ENCODE results near the gene LRMDA. TPM values are rescaled to one million over a fixed set of nuclear protein-coding genes. Genes with fewer than 3 reads are reported as not detected.

The LRMDA gene
- total RNA-seq, 1 donor from 2014 or later = 4.5 TPM

DNA sequence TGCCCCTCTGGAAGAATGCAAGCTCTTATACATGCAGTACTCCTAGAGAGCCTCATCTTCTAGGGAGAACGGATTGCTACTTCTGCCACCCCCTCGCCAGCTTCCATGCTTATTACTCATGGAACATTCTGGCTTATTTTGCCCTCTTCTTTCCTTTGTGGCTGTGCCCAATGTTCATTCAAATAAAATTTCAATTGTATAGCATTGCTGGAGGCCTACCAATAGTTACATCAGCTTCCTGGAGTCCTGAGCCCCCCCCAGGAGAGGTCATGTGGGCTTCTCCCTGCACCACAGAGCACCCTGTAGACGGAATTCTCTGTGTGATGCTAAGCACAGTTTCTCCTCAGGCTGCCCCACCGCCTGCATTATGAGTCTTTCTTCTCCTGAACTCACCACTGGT, 1112.2 kb downstream of the LRMDA start:
- no peak for DNase-seq (ENCODE audit: low spot score)
- intact Hi-C loops (cut with DNase I) = loop anchor here (10.0 kb wide), 1 partner anchor 441 kb away; no protein-coding TSS in a partner anchor

DNA sequence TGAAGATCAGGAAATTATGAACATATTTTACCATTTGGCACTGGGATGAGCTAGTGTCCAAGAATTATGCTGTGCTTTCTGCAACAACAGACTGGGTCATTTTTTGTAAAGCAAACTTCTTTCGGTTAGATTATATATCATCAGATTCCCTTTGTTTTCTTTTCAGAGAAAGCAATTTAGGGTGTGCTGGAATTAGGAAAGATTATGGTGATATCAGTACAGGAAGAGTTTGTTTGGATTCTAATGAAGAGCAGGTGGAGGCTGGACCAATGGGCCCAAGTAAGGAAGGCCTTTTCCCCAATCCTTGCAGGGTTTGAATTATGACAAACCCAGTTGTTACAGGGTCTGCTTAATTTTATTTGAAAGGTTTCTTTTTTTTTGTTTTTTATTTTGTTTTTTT, 1113.4 kb downstream of the LRMDA start:
- DNase-seq (ENCODE audit: low spot score) = no peak
- intact Hi-C loops (cut with DNase I) = loop anchor here (5.0 to 10.0 kb wide), 3 partner anchors 242 to 1142 kb away; partner anchors contain the start of gene ZNF503

DNA sequence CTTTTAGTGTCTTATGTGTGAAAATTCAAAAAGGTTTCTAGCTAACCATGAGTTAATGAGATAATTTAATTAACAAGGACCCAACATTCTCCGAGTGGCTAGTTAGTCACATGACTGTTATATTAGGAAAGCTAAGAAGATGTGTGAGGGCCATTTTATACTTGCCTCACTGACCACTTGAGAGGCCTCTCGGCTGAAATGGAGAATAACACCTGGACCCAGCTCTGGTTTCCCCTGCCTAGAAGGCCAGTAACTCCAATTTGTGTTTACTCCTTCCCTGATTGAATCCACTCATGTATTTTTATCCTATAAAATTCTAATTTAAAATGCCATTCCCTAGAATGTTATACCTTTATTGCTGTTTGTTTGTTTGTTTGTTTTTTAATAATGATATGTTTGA, 1115.0 kb downstream of the LRMDA start:
- intact Hi-C loops (cut with DNase I) = loop anchor here (5.0 to 10.0 kb wide), 3 partner anchors 244 to 1144 kb away; partner anchors contain the start of gene ZNF503
- no peak for DNase-seq (ENCODE audit: low spot score)

DNA sequence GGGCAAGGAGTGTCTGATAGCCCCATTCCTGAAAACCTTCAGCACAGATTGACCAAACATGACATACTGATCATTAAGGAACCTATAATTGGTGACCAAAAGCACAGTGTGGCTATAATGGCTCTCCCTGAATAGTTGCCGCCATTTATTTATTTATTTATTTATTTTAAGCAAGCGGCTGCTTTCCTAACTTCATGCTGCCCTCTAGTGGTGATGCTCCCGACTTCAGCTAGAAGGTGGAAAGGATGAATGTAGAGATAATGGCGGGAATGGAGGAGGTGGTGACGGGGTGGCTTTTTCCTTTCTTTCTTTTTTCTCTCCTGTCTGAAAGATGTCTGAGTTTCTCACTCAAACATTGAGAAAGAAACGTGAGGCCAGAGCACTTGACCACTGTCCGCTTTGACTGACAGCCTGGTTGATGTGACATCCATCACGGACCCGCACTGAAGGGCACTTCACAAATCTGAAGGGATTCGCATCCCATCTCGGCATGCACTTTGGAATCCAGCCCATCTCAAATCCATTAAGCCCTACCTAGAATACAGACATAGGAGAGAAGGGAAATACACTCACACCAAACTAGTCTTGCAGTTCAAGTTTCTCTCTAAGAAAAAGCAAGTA, 1116.0 kb downstream of the LRMDA start:
- intact Hi-C loops (cut with DNase I) = loop anchor here (5.0 to 10.0 kb wide), 3 partner anchors 245 to 1145 kb away; partner anchors contain the start of gene ZNF503
- peak; percentile 77 for DNase-seq (ENCODE audit: low spot score)

DNA sequence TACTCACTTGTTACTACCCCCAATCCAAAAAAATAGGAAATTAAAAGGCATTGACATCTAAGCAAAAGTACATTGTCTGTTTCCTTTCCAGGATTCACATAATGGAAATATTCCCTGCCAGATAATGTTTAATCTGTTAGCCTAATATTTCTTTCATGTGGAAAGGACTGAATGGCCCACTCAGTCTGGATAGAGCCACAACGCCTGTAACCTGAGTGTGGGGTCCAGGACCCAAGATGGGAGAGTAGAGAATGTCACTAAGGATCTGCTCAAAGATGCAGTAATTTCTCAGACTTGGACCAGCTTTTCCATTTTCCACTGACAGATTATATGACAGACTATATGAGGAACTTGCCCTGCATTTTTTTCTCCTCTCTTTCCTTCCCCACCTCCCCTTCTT, 1117.3 kb downstream of the LRMDA start:
- intact Hi-C loops (cut with DNase I) = loop anchor here (5.0 to 10.0 kb wide), 3 partner anchors 246 to 1146 kb away; partner anchors contain the start of gene ZNF503
- DNase-seq (ENCODE audit: low spot score) = no peak

DNA sequence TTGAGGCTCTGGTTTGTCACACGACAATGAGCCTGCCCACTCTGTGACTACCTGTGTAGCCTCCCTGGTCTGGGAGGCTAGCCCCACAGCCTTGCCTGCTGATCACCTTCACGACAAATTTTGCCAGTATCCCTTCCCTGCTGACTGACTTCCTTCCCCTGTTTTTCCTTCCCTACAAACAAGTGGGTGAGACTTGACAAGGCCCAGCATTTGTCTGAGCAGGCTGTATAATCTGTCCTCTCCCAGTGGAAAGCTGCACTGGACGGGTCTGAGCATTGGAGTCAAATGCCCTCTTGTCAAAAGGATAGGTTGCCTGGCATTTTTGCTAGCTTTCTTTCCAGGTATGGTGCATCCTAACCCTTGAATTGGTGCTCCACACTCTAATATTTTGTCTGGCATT, 1117.7 kb downstream of the LRMDA start:
- intact Hi-C loops (cut with DNase I) = loop anchor here (5.0 to 10.0 kb wide), 3 partner anchors 247 to 1147 kb away; partner anchors contain the start of gene ZNF503
- DNase-seq (ENCODE audit: low spot score) = no peak

DNA sequence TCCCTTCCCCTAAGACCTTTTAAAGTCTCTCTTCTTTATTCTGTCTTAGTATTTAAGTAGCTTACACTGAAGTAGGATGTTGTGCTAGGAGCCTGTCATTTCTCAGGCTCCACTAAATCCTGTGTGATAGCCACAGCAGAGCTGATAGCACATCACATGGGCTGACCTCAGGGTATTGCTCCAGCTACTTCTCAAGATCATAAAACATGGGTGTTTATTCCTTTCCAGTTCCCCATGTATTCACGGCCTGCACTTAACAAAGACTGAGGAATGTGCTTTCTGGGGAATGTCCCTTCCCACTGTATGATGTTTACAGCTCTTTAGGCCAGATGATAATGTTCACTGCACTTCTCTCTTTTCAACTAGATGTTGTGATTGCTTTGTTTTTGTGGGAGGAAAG, 1119.4 kb downstream of the LRMDA start:
- intact Hi-C loops (cut with DNase I) = no loop called here
- DNase-seq (ENCODE audit: low spot score) = no peak

DNA sequence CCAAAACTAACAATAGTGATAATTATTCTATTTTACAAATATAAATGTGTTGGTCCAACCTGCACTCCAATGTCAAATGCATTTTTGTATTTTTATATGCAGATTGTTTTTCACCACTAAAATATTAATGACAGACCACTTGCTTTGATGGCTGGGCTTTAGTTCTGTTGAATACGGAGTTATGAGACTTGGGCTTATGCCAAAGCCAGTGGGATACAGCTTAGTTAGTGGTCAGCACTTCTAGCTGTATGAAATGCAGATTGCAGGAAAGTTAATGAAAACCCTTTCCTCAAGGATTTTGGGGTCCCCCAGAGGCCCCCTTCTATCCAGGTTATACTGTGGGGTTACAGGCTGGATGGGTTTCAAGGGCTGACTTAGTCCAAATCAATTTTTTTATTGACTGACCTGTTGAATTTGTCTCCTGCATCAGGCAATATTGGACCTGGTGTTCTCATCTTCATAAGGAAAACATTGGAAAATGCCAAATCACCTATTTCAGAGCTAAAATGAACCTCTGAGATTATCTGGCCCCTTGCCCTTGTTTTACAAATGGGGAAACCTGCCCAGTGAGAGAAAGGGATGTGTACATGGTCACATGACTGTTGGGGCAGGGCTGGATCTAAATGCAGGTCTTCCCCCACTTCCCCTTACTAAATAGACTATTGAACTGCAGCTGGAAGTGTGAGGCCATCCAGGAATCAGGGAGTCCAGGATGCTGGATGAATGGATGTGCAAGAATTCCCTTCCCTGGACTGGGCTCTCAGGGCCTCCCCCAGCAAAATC, 1120.9 kb downstream of the LRMDA start:
- no peak for DNase-seq (ENCODE audit: low spot score)
- intact Hi-C loops (cut with DNase I) = no loop called here

DNA sequence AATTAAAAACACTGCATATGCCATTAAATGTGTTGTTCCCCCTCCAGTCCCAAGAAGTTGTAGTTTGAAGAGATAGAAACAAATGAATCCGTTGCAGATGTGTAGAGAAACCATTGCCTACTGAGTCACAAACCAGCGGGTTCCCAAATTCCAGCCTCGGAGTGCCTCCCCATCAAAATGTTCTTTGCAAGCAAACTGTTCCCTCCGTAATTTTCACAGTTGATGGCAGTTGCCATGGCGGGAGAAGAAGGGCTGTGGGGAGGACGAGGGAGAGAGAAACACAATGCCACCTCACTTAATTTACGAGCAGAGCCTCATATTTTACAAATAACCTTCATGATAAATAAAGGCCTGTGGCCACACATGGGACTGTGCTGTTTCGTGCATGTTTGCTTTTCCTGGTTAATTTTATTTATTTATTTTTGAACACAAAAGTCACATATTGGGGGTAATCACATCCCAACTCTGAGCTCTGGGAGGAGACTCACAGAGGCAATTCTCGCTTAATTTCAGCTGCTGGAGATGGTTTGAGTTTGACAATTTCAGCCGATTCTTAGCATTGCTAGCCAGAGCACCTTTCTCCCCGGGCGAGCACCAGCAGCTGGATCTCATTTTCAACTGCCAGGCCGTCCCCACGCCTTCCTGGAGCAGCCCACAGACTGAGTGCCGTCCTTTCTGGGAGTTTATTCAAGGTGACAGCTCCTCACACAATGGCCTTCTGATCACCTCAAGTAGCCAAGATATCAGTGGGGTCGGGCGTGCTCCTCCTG, 1122.0 kb downstream of the LRMDA start:
- intact Hi-C loops (cut with DNase I) = no loop called here
- DNase-seq (ENCODE audit: low spot score) = no peak

DNA sequence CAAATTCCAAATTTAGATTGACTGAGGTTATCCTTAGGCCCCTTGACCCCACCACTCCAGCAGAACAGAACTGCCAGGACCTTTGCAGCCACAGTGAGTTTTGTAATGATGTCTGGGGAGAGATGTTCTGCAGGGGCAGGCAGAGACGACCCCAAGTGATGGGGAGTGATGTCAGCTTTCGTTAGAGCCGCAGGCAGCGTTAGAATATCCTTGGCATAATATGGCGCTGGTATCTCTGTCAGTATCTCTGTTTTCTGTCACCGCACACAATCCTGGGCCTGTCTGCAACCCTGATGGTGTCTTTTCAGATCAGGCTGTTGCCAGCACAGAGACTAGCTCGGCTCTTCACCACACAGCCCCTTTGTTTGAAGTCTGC, 1122.6 kb downstream of the LRMDA start:
- intact Hi-C loops (cut with DNase I) = no loop called here
- DNase-seq (ENCODE audit: low spot score) = no peak

DNA sequence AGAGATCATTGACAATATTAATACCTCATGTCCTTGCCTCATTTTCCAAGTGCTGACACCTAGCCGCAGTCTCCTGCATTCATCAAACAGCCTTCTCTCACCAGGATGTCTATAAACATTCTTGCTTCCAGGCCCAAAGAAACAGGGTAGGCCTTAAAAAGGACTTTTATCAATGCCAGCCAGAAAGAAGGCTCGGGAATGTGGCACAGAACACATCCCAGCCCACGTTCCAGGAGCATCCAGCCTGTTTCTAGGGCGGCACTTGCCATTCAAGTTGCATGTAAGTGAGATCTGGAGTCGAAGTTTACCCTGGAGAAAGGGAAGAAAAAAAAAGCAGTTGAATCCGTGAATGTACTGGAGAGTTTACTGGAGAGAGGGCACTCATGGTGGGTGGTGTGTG, 1123.1 kb downstream of the LRMDA start:
- no peak for DNase-seq (ENCODE audit: low spot score)
- intact Hi-C loops (cut with DNase I) = no loop called here

DNA sequence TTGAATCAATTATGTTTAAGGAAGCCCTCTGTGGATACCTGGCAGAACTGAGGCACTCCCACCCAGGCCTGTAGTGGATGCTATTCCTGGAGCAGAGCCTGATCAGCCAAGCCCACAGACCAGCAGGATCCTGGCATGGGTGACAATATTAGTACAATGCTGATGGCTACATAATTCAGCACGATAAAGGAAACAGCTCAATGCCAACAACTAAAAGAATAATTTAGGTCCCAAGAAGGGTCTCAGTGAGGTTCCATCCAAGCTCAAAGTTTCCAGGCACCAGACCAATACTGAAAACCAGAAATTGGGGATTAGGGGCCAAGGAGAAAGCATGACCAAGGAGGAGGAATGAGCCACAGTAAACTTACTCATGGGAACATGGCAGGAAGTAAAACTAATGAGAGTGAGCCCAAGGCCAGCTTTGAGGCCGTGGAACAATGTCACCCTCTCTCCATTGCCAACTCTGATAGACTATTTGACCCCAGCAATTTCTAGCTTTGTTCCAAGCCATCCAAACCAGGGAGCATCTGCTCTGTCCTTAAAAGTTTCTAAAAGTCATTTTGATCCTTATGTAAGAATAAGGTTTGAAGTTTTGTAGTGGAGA, 1123.7 kb downstream of the LRMDA start:
- intact Hi-C loops (cut with DNase I) = no loop called here
- no peak for DNase-seq (ENCODE audit: low spot score)

DNA sequence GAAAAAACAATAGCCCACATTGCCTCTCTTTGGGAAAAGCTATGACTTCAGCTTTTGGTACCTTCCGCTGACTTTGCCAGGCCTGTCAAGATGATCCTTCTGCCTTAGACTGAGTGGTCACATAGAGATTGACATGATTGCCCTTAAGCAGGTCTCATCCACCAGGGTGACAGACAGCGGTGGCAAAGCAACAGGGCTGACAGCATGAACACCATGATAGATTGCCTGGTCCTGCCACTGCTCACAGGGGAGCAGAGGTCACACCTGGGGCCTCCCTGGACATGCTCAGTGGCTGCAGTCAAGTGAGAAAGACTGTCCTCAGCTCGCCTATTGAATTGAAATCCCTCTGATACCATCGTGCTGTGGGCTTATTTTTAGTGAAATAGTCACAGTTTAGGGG, 1125.9 kb downstream of the LRMDA start:
- intact Hi-C loops (cut with DNase I) = no loop called here
- no peak for DNase-seq (ENCODE audit: low spot score)

DNA sequence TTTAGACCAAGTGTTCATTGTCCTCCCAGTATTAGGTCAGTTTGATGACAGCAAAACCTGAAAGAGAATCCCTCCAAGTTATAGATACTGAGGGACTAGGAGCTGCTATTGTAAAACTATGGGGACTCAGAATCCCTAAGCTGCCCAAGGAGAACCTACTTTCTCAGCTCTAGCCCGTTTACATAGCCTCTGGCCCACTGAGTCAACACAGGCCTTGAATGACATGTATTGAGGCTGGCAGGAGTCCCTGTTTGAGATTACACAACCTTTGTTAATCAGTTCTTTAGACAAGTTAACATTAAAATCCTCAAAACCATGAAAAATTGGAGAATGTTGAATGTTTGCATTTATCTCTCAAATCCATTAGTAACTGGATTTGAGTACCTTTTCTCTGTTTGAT, 1127.2 kb downstream of the LRMDA start:
- no peak for DNase-seq (ENCODE audit: low spot score)
- intact Hi-C loops (cut with DNase I) = no loop called here

DNA sequence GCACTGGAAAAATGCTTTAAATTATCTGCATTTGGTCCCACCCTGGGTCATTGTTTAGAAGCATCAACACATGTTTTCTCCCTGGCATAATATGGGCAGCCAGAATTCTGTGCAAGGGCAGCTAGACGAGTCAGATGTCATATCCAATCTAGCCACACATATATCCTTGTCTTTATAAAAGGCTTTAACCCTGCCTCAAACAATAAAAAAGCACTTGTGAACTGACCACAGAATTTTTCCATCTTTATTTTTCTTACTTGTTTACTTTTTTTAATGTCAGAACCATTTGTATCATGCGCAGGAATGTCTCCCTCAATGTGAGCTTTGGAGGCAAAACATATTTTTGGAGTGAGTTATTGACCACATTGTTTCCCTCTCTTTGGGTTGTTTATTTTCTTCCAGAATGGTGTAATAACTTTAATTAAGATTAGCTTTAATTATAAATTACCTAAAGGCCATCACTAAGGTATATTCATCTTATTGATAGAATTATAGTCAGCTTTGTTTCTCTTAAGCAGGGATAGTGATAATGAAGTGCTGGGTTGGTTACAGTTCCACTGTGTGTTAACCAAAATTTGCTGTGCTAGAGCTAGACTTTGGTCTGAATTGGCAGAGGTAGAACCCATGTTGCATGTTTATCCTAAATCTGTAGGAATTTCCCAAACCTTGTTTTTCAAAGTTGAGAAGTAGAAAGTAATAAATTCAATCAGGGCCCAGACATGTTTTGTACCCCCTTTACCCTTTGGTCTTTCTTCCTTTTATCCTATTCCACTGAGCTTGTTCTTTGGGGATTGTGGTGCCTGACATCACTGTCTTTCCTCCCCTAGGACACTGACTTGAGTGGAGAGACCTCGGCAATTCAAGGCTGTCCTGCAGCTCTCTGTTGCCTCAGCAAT, 1127.8 kb downstream of the LRMDA start:
- no peak for DNase-seq (ENCODE audit: low spot score)
- intact Hi-C loops (cut with DNase I) = no loop called here

DNA sequence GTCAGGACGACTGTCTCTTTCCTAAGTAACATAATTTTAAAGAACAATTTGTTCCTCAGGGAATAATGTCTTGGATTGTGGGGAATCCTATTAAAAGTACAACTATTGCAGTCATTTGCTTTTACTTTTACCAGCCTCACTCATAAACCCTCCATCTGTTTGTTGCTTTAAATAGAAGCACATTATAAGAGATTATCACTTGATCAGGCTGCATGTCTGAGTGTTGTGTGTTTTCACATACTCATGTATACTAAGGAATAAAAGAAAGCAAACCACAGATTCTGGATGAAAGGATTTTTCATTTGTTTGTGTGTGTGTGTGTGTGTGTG, 1128.4 kb downstream of the LRMDA start:
- intact Hi-C loops (cut with DNase I) = no loop called here
- DNase-seq (ENCODE audit: low spot score) = no peak

DNA sequence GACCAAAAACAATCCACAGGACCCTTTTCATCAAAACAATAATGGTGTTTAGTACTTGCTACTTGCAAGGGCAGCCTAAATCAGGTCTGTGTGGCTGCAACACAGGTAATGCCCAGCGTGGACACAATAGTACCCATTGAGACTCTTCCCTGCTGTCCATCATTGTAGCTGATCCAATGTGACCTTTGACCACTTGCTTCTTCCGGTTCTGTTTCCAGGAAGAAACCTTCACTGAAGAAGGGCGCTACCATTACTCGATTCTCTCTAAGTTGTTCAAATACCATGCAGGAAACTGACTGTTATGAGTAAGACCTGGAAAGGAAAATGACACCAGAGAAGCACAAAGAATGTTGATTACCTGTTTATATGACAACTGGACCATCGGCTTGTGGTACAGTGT, 1128.9 kb downstream of the LRMDA start:
- intact Hi-C loops (cut with DNase I) = no loop called here
- DNase-seq (ENCODE audit: low spot score) = no peak

DNA sequence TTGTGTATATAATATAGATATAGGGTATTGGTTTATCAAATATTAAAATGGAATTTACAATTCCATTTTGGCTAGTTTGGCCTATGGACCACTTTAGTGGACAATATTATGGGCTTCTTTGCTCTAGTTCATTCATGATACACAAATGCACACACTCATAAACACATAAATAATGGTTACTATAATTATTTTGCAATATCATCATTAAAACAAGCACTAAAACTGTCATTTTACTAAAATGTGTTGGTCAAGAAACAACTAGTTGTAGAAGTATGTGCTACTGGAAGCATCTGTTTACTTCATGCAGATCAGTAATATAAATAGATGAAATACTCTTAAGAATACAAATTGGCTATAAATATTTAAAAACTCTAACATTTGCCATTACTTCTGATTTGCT, 1131.9 kb downstream of the LRMDA start:
- intact Hi-C loops (cut with DNase I) = no loop called here
- DNase-seq (ENCODE audit: low spot score) = no peak

DNA sequence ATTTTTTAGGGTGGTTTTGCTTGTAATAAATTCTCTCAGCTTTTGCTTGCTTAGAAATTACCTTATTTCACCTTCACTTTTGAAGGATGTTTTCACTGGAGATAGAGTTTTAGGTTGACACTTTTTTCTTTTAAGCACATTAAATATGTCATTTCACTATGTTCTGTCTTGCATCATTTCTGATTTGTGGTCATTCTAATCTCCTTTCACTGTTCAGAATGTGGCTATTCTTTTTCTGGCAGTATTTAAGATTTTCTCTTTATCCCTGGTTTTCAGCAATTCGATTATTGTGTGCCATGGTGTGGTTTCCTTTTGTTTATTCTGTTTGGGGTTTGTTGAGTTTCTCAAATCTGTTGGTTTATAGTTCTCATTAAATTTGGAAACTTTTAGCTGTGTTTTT, 1140.6 kb downstream of the LRMDA start:
- DNase-seq (ENCODE audit: low spot score) = no peak
- intact Hi-C loops (cut with DNase I) = no loop called here
